HEK293 (cell line): ENCODE measurements around the gene TIMM13.

Experiments
- CTCF ChIA-PET: fragments of 350-600 bp; formaldehyde crosslinking; extraction: SDS; loops from one replicate; lab custom pipeline; 2021; ENCODE audit warnings: antibody characterized with exemption; lab: Yijun Ruan, JAX
- POLR2A ChIA-PET: fragments of 300-600 bp; formaldehyde crosslinking; extraction: SDS; loops from one replicate; lab custom pipeline; 2020; ENCODE audit warnings: antibody characterized with exemption, inconsistent platforms; lab: Yijun Ruan, JAX
- H3K27ac ChIP-seq: fragments of 200-500 bp; sonication (Bioruptor generic); 2 replicates; pipeline ENCODE4 v1.5.1; 2014; ENCODE audit warnings: low read depth, low read length, control low read depth, inconsistent platforms; ENCODE audit errors: extremely low read depth
- H3K36me3 ChIP-seq, 2 experiments: fragments of 200-500 bp in 1 of 2; sonication (Bioruptor generic) in 1 of 2; 1 replicate in 1 of 2; 2 replicates in 1 of 2; pipeline ENCODE4 v1.5.1; 2014 to 2017; ENCODE audit warnings: inconsistent platforms in 2 of 2, low read length in 2 of 2; ENCODE audit not compliant: control insufficient read depth in 2 of 2, insufficient read depth in 1 of 2
- H3K4me1 ChIP-seq: fragments of 200-500 bp; sonication (Bioruptor generic); 2 replicates; pipeline ENCODE4 v1.5.1; 2014; ENCODE audit warnings: mild to moderate bottlenecking, low read length, inconsistent platforms; ENCODE audit not compliant: control insufficient read depth, insufficient read depth
- H3K4me3 ChIP-seq: 2 replicates; pipeline ENCODE4 v1.5.1; 2011; ENCODE audit warnings: low read depth, mild to moderate bottlenecking, control low read depth, low read length, moderate library complexity
- H3K9me3 ChIP-seq: fragments of 200-500 bp; sonication (Bioruptor generic); 2 replicates; pipeline ENCODE4 v1.5.1; 2014; ENCODE audit warnings: low read depth, low read length, inconsistent platforms; ENCODE audit not compliant: control insufficient read depth, insufficient read depth
- GLI2 ChIP-seq: fragments of 450-650 bp; formaldehyde crosslinking; IDR thresholded peaks from 2 replicates; pipeline ENCODE4; 2017; ENCODE audit warnings: missing biosample characterization, missing genetic modification characterization, low read depth, borderline replicate concordance
- GLIS1 ChIP-seq: fragments of 450-650 bp; formaldehyde crosslinking; IDR thresholded peaks from 2 replicates; pipeline ENCODE4 v1.5.1; 2016; ENCODE audit warnings: missing biosample characterization, missing genetic modification characterization
- GLIS2 ChIP-seq: fragments of 450-650 bp; formaldehyde crosslinking; IDR thresholded peaks from 2 replicates; pipeline ENCODE4 v1.5.1; 2016; ENCODE audit warnings: missing biosample characterization, missing genetic modification characterization
- HOXC10 ChIP-seq: sonication (generic); formaldehyde crosslinking; IDR thresholded peaks from 2 replicates; pipeline ENCODE4 v1.8.1; 2023; ENCODE audit warnings: mild to moderate bottlenecking, missing genetic modification reagents
- IKZF3 ChIP-seq: fragments of 450-650 bp; IDR thresholded peaks from 2 replicates; pipeline ENCODE4 v1.5.0; 2018; ENCODE audit warnings: missing biosample characterization, mild to moderate bottlenecking, missing genetic modification characterization, moderate library complexity
- MZF1 ChIP-seq: fragments of 450-650 bp; formaldehyde crosslinking; IDR thresholded peaks from 2 replicates; pipeline ENCODE4 v1.5.1; 2017; ENCODE audit warnings: missing biosample characterization, missing genetic modification characterization, borderline replicate concordance
- ZBTB7A ChIP-seq: fragments of 450-650 bp; formaldehyde crosslinking; IDR thresholded peaks from 2 replicates; pipeline ENCODE4 v1.5.1; 2016; ENCODE audit warnings: low read depth, missing biosample characterization, missing genetic modification characterization
- ZNF335 ChIP-seq: fragments of 450-650 bp; formaldehyde crosslinking; conservative IDR thresholded peaks from 2 replicates; pipeline ENCODE4 v1.5.1; 2016; ENCODE audit warnings: missing biosample characterization, missing genetic modification characterization
- ZNF391 ChIP-seq: fragments of 450-650 bp; formaldehyde crosslinking; IDR thresholded peaks from 2 replicates; pipeline ENCODE4 v1.5.1; 2016; ENCODE audit warnings: low read depth, missing biosample characterization, missing genetic modification characterization, borderline replicate concordance
- ZNF571 ChIP-seq: fragments of 450-650 bp; formaldehyde crosslinking; IDR thresholded peaks from 2 replicates; pipeline ENCODE4 v1.5.0; 2017; ENCODE audit warnings: missing biosample characterization, missing genetic modification characterization
- ZNF600 ChIP-seq: fragments of 450-650 bp; formaldehyde crosslinking; IDR thresholded peaks from 2 replicates; pipeline ENCODE4 v1.5.1; 2016; ENCODE audit warnings: missing biosample characterization, missing genetic modification characterization
- ZNF621 ChIP-seq: fragments of 450-650 bp; formaldehyde crosslinking; IDR thresholded peaks from 2 replicates; pipeline ENCODE4 v1.5.1; 2017; ENCODE audit warnings: missing biosample characterization, missing genetic modification characterization
- ZNF747 ChIP-seq: fragments of 450-650 bp; formaldehyde crosslinking; IDR thresholded peaks from 2 replicates; pipeline ENCODE4 v1.5.1; 2016; ENCODE audit warnings: missing biosample characterization, missing genetic modification characterization
- ZNF830 ChIP-seq: fragments of 450-650 bp; IDR thresholded peaks from 2 replicates; pipeline ENCODE4 v1.5.0; 2018; ENCODE audit warnings: missing biosample characterization, missing genetic modification characterization, low read depth, mild to moderate bottlenecking, moderate library complexity
- ZNF843 ChIP-seq: fragments of 450-650 bp; formaldehyde crosslinking; IDR thresholded peaks from 2 replicates; pipeline ENCODE4 v1.5.1; 2016; ENCODE audit warnings: missing biosample characterization, missing genetic modification characterization
- TF ChIP-seq, protein P1 (sequence below): fragments of 450-650 bp; formaldehyde crosslinking; IDR thresholded peaks from 2 replicates; pipeline ENCODE4 v1.5.1; 2016; ENCODE audit warnings: missing biosample characterization, missing genetic modification characterization
- TF ChIP-seq, protein P2 (sequence below): fragments of 450-650 bp; formaldehyde crosslinking; IDR thresholded peaks from 2 replicates; pipeline ENCODE4 v1.5.1; 2016; ENCODE audit warnings: missing biosample characterization, missing genetic modification characterization, low read depth
- TF ChIP-seq, protein P3 (sequence below): fragments of 450-650 bp; formaldehyde crosslinking; IDR thresholded peaks from 2 replicates; pipeline ENCODE4 v1.5.1; 2017; ENCODE audit warnings: missing biosample characterization, missing genetic modification characterization
- TF ChIP-seq, protein P4 (sequence below): fragments of 450-650 bp; formaldehyde crosslinking; IDR thresholded peaks from 2 replicates; pipeline ENCODE4 v1.5.1; 2017; ENCODE audit warnings: missing biosample characterization, missing genetic modification characterization
- TF ChIP-seq, protein P5 (sequence below): fragments of 450-650 bp; formaldehyde crosslinking; IDR thresholded peaks from 2 replicates; pipeline ENCODE4 v1.5.1; 2016; ENCODE audit warnings: missing biosample characterization, missing genetic modification characterization

Gene TIMM13

DNA sequence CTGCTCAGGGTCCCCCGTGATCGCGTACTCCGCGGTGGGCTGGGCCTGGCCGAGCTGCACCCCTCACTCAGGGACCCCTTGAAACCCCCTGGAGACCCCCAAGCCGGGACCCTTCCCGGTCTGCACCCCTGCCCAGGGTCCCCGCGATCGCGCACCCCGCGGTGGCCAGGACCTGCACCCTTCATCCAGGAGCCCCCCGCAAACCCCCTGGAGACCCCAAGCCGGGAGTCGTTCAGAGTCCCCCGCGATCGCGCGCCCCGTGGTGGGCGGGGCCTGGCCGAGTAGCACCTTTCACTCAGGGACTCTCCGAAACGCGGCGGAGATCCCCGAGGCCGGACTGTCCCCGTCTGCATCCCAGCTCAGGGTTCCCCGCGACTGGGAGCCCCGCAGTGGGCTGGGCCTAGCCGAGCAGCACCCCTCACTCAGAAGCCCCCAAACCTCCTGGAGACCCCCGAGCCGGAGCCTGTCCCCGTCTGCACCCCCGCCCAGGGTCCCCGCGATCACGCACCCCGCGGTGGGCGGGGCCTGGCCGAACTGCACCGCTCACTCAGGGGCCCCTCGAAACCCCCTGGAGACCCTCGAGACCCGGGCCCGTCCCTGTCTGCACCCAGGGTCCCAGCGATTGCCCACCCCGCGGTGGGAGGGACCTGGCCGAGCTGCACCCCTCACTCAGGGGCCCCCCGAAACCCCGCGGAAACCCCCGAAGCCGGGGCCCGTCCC is 28.6 kb upstream of the TIMM13 start (continued):
- TF ChIP-seq, protein P1, sequence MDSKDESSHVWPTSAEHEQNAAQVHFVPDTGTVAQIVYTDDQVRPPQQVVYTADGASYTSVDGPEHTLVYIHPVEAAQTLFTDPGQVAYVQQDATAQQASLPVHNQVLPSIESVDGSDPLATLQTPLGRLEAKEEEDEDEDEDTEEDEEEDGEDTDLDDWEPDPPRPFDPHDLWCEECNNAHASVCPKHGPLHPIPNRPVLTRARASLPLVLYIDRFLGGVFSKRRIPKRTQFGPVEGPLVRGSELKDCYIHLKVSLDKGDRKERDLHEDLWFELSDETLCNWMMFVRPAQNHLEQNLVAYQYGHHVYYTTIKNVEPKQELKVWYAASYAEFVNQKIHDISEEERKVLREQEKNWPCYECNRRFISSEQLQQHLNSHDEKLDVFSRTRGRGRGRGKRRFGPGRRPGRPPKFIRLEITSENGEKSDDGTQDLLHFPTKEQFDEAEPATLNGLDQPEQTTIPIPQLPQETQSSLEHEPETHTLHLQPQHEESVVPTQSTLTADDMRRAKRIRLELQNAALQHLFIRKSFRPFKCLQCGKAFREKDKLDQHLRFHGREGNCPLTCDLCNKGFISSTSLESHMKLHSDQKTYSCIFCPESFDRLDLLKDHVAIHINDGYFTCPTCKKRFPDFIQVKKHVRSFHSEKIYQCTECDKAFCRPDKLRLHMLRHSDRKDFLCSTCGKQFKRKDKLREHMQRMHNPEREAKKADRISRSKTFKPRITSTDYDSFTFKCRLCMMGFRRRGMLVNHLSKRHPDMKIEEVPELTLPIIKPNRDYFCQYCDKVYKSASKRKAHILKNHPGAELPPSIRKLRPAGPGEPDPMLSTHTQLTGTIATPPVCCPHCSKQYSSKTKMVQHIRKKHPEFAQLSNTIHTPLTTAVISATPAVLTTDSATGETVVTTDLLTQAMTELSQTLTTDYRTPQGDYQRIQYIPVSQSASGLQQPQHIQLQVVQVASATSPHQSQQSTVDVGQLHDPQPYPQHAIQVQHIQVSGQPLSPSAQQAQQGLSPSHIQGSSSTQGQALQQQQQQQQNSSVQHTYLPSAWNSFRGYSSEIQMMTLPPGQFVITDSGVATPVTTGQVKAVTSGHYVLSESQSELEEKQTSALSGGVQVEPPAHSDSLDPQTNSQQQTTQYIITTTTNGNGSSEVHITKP (tag by site-specific recombination), result peak; percentile 93
- TF ChIP-seq ZNF843 (no peak), ZNF830 (no peak), ZNF335 (peak; percentile 6; the same call in 1 of the 2 replicates), GLI2 (no peak), ZNF571 (no peak), ZNF391 (tag by site-specific recombination) (no peak), GLIS2 (tag by site-specific recombination) (peak; percentile 85; the same call in 1 of the 2 replicates), MZF1 (no peak), ZBTB7A (peak; percentile 57; the same call in 1 of the 2 replicates), HOXC10 (no peak), ZNF747 (no peak)
- TF ChIP-seq, protein P2, sequence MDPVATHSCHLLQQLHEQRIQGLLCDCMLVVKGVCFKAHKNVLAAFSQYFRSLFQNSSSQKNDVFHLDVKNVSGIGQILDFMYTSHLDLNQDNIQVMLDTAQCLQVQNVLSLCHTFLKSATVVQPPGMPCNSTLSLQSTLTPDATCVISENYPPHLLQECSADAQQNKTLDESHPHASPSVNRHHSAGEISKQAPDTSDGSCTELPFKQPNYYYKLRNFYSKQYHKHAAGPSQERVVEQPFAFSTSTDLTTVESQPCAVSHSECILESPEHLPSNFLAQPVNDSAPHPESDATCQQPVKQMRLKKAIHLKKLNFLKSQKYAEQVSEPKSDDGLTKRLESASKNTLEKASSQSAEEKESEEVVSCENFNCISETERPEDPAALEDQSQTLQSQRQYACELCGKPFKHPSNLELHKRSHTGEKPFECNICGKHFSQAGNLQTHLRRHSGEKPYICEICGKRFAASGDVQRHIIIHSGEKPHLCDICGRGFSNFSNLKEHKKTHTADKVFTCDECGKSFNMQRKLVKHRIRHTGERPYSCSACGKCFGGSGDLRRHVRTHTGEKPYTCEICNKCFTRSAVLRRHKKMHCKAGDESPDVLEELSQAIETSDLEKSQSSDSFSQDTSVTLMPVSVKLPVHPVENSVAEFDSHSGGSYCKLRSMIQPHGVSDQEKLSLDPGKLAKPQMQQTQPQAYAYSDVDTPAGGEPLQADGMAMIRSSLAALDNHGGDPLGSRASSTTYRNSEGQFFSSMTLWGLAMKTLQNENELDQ, result no peak
- TF ChIP-seq, protein P3, sequence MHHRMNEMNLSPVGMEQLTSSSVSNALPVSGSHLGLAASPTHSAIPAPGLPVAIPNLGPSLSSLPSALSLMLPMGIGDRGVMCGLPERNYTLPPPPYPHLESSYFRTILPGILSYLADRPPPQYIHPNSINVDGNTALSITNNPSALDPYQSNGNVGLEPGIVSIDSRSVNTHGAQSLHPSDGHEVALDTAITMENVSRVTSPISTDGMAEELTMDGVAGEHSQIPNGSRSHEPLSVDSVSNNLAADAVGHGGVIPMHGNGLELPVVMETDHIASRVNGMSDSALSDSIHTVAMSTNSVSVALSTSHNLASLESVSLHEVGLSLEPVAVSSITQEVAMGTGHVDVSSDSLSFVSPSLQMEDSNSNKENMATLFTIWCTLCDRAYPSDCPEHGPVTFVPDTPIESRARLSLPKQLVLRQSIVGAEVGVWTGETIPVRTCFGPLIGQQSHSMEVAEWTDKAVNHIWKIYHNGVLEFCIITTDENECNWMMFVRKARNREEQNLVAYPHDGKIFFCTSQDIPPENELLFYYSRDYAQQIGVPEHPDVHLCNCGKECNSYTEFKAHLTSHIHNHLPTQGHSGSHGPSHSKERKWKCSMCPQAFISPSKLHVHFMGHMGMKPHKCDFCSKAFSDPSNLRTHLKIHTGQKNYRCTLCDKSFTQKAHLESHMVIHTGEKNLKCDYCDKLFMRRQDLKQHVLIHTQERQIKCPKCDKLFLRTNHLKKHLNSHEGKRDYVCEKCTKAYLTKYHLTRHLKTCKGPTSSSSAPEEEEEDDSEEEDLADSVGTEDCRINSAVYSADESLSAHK, result peak; percentile 71

DNA sequence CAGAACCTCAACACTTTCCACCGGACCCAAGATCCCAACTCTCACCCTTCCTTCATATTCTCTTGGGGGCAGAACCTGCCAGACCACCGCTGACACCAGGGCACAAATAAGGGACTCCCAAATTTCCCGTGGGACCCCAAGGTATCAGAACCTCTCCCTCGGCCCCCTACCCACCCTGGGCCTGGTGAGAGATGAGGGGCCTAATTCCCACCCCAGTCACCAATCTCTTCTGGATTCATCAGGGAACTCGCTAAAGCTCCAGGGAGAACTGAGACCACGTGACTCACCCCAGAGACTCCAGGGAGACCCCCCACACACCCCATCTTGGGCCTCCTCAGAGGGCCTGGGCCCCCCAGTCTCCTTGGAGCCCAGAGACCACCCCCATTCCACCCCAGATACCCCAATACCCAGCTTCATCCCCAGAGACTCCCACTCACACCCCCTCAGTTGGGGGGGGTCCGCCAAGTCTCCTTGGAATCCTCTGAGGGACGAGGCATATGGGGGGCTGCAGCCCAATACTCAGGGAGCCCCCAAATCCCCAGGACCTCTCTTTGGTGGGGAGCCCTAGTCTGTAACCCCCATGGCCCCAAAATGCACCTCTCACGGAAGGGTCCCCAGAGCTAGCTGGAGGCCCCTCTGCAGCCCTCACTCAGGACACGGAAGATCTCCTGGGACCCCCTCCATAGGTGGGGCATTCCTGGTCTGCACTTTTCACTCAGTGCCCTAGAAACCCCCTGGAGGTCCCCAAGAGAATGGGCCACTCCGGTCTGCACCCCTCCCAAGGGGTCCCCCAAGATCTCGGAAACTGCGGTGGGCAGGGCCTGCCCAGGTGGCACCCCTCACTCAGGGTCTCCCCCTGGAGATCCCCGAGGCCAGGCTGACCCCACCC is 27.8 kb upstream of the TIMM13 start:
- Histone ChIP-seq H3K9me3 (no peaks in the 10 kb centered on the region), H3K4me3 (peak overlapping the region; percentile 95), H3K27ac (peak overlapping the region; percentile 96), H3K4me1 (peaks cover 2% of the 10 kb centered on the region; the same call in 1 of the 2 replicates), H3K36me3 (peaks cover 0 to 26% of the 10 kb centered on the region in 2 experiments; a peak in 2 of 3 replicates)
- ChIA-PET CTCF (interaction anchor here (2.3 kb wide), 1 partner anchor 18 kb away, joined by 5 read pairs; no protein-coding TSS in a partner anchor), POLR2A (interaction anchor here (0.5 to 5.3 kb wide), 4 partner anchors 14 to 181 kb away, joined by 6 to 83 read pairs (median 12); partner anchors contain the start of genes GADD45B and TIMM13)
- TF ChIP-seq ZNF335, result no peak
- TF ChIP-seq, protein P4, sequence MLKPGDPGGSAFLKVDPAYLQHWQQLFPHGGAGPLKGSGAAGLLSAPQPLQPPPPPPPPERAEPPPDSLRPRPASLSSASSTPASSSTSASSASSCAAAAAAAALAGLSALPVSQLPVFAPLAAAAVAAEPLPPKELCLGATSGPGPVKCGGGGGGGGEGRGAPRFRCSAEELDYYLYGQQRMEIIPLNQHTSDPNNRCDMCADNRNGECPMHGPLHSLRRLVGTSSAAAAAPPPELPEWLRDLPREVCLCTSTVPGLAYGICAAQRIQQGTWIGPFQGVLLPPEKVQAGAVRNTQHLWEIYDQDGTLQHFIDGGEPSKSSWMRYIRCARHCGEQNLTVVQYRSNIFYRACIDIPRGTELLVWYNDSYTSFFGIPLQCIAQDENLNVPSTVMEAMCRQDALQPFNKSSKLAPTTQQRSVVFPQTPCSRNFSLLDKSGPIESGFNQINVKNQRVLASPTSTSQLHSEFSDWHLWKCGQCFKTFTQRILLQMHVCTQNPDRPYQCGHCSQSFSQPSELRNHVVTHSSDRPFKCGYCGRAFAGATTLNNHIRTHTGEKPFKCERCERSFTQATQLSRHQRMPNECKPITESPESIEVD (tag by site-specific recombination), result no peak
- TF ChIP-seq IKZF3 (tag by site-specific recombination), result 0 out of 2 replicates have a peak, but pooled peaks have one; percentile 16
- 0 out of 2 replicates have a peak, but pooled peaks have one; percentile 44 for TF ChIP-seq ZNF600
- TF ChIP-seq, protein P5, sequence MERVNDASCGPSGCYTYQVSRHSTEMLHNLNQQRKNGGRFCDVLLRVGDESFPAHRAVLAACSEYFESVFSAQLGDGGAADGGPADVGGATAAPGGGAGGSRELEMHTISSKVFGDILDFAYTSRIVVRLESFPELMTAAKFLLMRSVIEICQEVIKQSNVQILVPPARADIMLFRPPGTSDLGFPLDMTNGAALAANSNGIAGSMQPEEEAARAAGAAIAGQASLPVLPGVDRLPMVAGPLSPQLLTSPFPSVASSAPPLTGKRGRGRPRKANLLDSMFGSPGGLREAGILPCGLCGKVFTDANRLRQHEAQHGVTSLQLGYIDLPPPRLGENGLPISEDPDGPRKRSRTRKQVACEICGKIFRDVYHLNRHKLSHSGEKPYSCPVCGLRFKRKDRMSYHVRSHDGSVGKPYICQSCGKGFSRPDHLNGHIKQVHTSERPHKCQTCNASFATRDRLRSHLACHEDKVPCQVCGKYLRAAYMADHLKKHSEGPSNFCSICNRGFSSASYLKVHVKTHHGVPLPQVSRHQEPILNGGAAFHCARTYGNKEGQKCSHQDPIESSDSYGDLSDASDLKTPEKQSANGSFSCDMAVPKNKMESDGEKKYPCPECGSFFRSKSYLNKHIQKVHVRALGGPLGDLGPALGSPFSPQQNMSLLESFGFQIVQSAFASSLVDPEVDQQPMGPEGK (tag by site-specific recombination), result peak; percentile 77
- no peak for TF ChIP-seq ZNF621 (tag by site-specific recombination)
- TF ChIP-seq GLIS1 (tag by site-specific recombination), result 0 out of 2 replicates have a peak, but pooled peaks have one; percentile 49
